Spleen (tissue), 7 donors: ENCODE results near the gene MBNL1.

ENCODE experiments used
- CTCF ChIP-seq, 11 experiments: fragments of 200-600 bp in 7 of 11; fragments of 450-650 bp in 4 of 11; sonication (generic) in 4 of 11; IDR thresholded peaks in 8 of 11; conservative IDR thresholded peaks in 3 of 11; 1 replicate in 7 of 11; 2 replicates in 4 of 11; pipeline versions ENCODE4 v1.4.0 to v1.8.0; 2016 to 2021; ENCODE audit warnings: antibody characterized with exemption in 11 of 11, inconsistent platforms in 4 of 11, mild to moderate bottlenecking in 1 of 11
- POLR2A ChIP-seq, 3 donors: fragments of 450-650 bp; IDR thresholded peaks; one replicate each; pipeline ENCODE4 v1.5.1; 2017; ENCODE audit warnings: antibody characterized with exemption in 3 of 3, mild to moderate bottlenecking in 1 of 3
- donor health status: DM: no; HTN: no; CAD: no; lungs with moderate emphysema.
- donor health status: DM: no; HTN: no; CAD: no.
- donor health status: DM: no; HTN: no; CAD: no.

DNA sequence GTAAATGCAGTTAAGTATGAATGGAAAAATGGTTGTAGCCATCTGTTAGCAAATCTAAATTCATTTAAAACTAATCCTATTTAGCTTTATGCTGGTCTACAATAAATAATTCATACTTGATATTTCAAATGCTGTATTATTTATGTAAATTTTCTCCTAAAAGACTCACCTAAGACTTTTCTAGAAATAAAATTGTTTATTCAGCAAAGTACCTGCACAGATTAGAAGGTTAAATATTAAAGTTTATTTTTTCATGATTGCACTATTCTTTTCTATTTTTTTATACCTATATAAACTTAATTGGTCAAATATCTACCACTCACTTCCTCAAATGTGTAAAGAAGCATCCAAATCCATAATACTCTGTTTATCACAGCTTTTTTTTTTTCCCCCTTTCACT lies 45.2 kb downstream of the MBNL1 start:
- TF ChIP-seq POLR2A (IDR thresholded peaks at IDR 0.05) (no peak), CTCF (IDR thresholded peaks at IDR 0.05 in 8 of 11, conservative IDR thresholded peaks at IDR 0.05 in 3 of 11) (no peak)
